Measurements from ENCODE around the gene EARS2.
"Not testable (repeated sequence)": the region's sequence is repeated elsewhere in the genome, so short reads cannot be mapped to it uniquely, and the experiment has no call there.

Gene EARS2

GRCh38 chr16:23566724-23567123 lies 9.6 kb upstream of the EARS2 start:
- DNase-seq: no peak

- DNase-seq: peak; percentile 15
Observed at GRCh38 chr16:23564575-23565363, 7.6 kb upstream of the EARS2 start.

- DNase-seq: no peak
Observed at GRCh38 chr16:23563186-23563585, 6.0 kb upstream of the EARS2 start.

GRCh38 chr16:23562505-23562904 lies 5.4 kb upstream of the EARS2 start:
- DNase-seq: no peak

- no peak for DNase-seq
Observed at GRCh38 chr16:23561586-23561985, 4.4 kb upstream of the EARS2 start.

- DNase-seq: peak; percentile 25
Observed at GRCh38 chr16:23557779-23558702, 891 bp upstream of the EARS2 start.

- DNase-seq: no peak
Observed at GRCh38 chr16:23554536-23554935, 2.6 kb downstream of the EARS2 start.

GRCh38 chr16:23552161-23552560 lies 5.0 kb downstream of the EARS2 start:
- DNase-seq: no peak

GRCh38 chr16:23549938-23550337 lies 7.2 kb downstream of the EARS2 start:
- no peak for DNase-seq

GRCh38 chr16:23544436-23544835 lies 12.7 kb downstream of the EARS2 start:
- DNase-seq: no peak

- DNase-seq: not testable (repeated sequence)
Observed at GRCh38 chr16:23540817-23541178, 16.4 kb downstream of the EARS2 start.

GRCh38 chr16:23539984-23540816 lies 16.9 kb downstream of the EARS2 start:
- DNase-seq: no peak

GRCh38 chr16:23538919-23539278 lies 18.3 kb downstream of the EARS2 start:
- no peak for DNase-seq

GRCh38 chr16:23537390-23537789 lies 19.8 kb downstream of the EARS2 start:
- DNase-seq: no peak

GRCh38 chr16:23535901-23536300 lies 21.2 kb downstream of the EARS2 start:
- DNase-seq: no peak

GRCh38 chr16:23534868-23535860 lies 22.0 kb downstream of the EARS2 start:
- no peak for DNase-seq

GRCh38 chr16:23532448-23532847 lies 24.7 kb downstream of the EARS2 start:
- no peak for DNase-seq

- no peak for DNase-seq
Observed at GRCh38 chr16:23530062-23530461, 27.1 kb downstream of the EARS2 start.

GRCh38 chr16:23528644-23529310 lies 28.4 kb downstream of the EARS2 start:
- DNase-seq: no peak

GRCh38 chr16:23527961-23528643 lies 29.0 kb downstream of the EARS2 start:
- DNase-seq: no peak

GRCh38 chr16:23524886-23525285 lies 32.3 kb downstream of the EARS2 start:
- no peak for DNase-seq
